Hepatocyte (in vitro differentiated cells): Measurements from ENCODE around the gene TOGARAM2. TPM values are rescaled to one million over a fixed set of nuclear protein-coding genes. Genes with fewer than 3 reads are reported as not detected.

Experiments used
- DNase-seq: peaks from one replicate; pipeline ENCODE4 v3.0.0-alpha.2; 2016; ENCODE audit warnings: low spot score
- H2AFZ ChIP-seq: fragments of 200-600 bp; sonication (generic); 2 replicates; pipeline ENCODE4 v1.6.0; 2016; ENCODE audit warnings: antibody characterized with exemption, mild to moderate bottlenecking
- H3K27ac ChIP-seq: fragments of 200-600 bp; sonication (generic); 2 replicates; pipeline ENCODE4 v1.5.1; 2016; ENCODE audit warnings: mild to moderate bottlenecking
- H3K27me3 ChIP-seq: fragments of 200-600 bp; sonication (generic); 2 replicates; pipeline ENCODE4 v1.6.1; 2016
- H3K36me3 ChIP-seq: fragments of 200-600 bp; sonication (generic); replicated peaks from 2 replicates; pipeline ENCODE4 v1.5.1; 2016; ENCODE audit warnings: low read depth; ENCODE audit not compliant: insufficient read depth
- H3K4me1 ChIP-seq: fragments of 200-600 bp; sonication (generic); 2 replicates; pipeline ENCODE4 v1.5.1; 2016; ENCODE audit warnings: mild to moderate bottlenecking, moderate library complexity; ENCODE audit not compliant: insufficient read depth
- H3K4me2 ChIP-seq: fragments of 200-600 bp; sonication (generic); 2 replicates; pipeline ENCODE4 v1.6.0; 2016
- H3K4me3 ChIP-seq: fragments of 200-600 bp; sonication (generic); 2 replicates; pipeline ENCODE4 v1.5.1; 2016; ENCODE audit warnings: mild to moderate bottlenecking
- H3K79me2 ChIP-seq: fragments of 200-600 bp; sonication (generic); 2 replicates; pipeline ENCODE4 v1.6.0; 2017; ENCODE audit warnings: mild to moderate bottlenecking
- H3K9me2 ChIP-seq: fragments of 200-600 bp; sonication (generic); replicated peaks from 2 replicates; pipeline ENCODE4 v1.6.0; 2017; ENCODE audit warnings: mild to moderate bottlenecking; ENCODE audit not compliant: insufficient read depth
- H3K9me3 ChIP-seq: fragments of 200-600 bp; sonication (generic); 2 replicates; pipeline ENCODE4 v1.5.1; 2016; ENCODE audit warnings: low read depth, mild to moderate bottlenecking
- H4K20me1 ChIP-seq: fragments of 200-600 bp; sonication (generic); 2 replicates; pipeline ENCODE4 v1.6.0; 2016; ENCODE audit warnings: mild to moderate bottlenecking; ENCODE audit not compliant: insufficient read depth, poor library complexity, severe bottlenecking
- CTCF ChIP-seq: fragments of 200-600 bp; sonication (generic); IDR thresholded peaks from 2 replicates; pipeline ENCODE4 v1.5.1; 2016; ENCODE audit warnings: antibody characterized with exemption, mild to moderate bottlenecking; ENCODE audit not compliant: poor library complexity
- EZH2 ChIP-seq: fragments of 200-600 bp; sonication (generic); IDR thresholded peaks from 2 replicates; pipeline ENCODE4 v1.6.1; 2016; ENCODE audit warnings: antibody characterized with exemption, mild to moderate bottlenecking, borderline replicate concordance
- EZH2phosphoT487 ChIP-seq: fragments of 200-600 bp; sonication (generic); IDR thresholded peaks from one replicate; pipeline ENCODE4 v1.6.1; 2018; ENCODE audit warnings: antibody characterized with exemption, mild to moderate bottlenecking, low read depth, moderate library complexity; ENCODE audit not compliant: unreplicated experiment, severe bottlenecking
- WGBS: methylation state at CpG from one replicate; pipeline ENCODE4 v1.1.6; 2016; ENCODE audit warnings: low lambda C conversion rate; ENCODE audit errors: missing lambda C conversion rate; 5-methylcytosine and 5-hydroxymethylcytosine counted together
- polyA plus RNA-seq: library from polyadenylated mRNA; unstranded; fragments of >200 nt; fragmentation: Nextera tagmentation; extraction: Ambion mirVana; gene quantifications from 2 replicates; pipeline ENCODE4 v1.2.1, GENCODE V29; 2016
- total RNA-seq: library from RNA; depleted of rRNA; stranded (reverse); fragments of >200 nt; gene quantifications from 2 replicates; pipeline ENCODE4 v1.2.3, GENCODE V29; 2014

Gene TOGARAM2
- total and polyA plus RNA-seq, 2 experiments from 2014 or later = 0.47 to 1.3 TPM

GRCh38 chr2:28982381-28982950 lies 1.4 kb downstream of the TOGARAM2 start:
- no peak for TF ChIP-seq EZH2phosphoT487
- TF ChIP-seq EZH2 = no peak
- TF ChIP-seq CTCF = no peak
- WGBS = 93% methylated on average over 7 of the region's 8 CpGs
- DNase-seq = no peak
- Histone ChIP-seq H3K4me2 (no peak overlapping the region), H3K27ac (no peak overlapping the region), H3K9me2 (no peaks in the 10 kb centered on the region), H3K4me1 (peaks cover 11% of the 10 kb centered on the region), H3K4me3 (no peak overlapping the region), H3K9me3 (no peaks in the 10 kb centered on the region), H3K27me3 (no peaks in the 10 kb centered on the region), H4K20me1 (no peaks in the 10 kb centered on the region), H3K36me3 (no peaks in the 10 kb centered on the region), H2AFZ (no peak overlapping the region), H3K79me2 (no peaks in the 10 kb centered on the region)

DNA sequence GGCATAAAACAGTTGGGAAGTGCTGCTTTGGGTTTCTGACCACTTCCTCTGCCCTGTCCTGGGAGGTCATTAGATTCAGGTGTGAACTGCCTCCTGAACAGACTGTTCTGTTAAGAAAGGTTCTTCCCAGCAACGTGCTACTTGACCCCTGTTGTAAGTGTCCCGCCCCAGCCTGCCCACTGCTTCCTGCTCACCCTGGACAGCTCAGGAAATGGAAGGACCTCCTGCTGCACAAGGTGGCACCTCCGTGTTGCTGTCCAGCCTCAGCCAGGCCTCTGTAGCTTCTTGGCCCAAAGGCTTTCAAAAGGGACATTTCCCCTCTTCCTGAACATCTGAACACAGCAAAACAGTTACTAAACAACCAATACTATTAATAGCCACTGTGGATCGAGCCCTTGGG lies 5.3 kb downstream of the TOGARAM2 start:
- Histone ChIP-seq H3K4me3 (no peak overlapping the region), H3K27ac (no peak overlapping the region), H3K27me3 (no peaks in the 10 kb centered on the region), H3K79me2 (no peaks in the 10 kb centered on the region), H2AFZ (no peak overlapping the region), H3K9me2 (no peaks in the 10 kb centered on the region), H4K20me1 (no peaks in the 10 kb centered on the region), H3K4me1 (peaks cover 2% of the 10 kb centered on the region), H3K4me2 (no peak overlapping the region), H3K9me3 (no peaks in the 10 kb centered on the region), H3K36me3 (no peaks in the 10 kb centered on the region)
- 58% methylated on average over 4 of the region's 4 CpGs for WGBS
- TF ChIP-seq EZH2phosphoT487 = no peak
- no peak for TF ChIP-seq CTCF
- TF ChIP-seq EZH2 = no peak
- DNase-seq = no peak

DNA sequence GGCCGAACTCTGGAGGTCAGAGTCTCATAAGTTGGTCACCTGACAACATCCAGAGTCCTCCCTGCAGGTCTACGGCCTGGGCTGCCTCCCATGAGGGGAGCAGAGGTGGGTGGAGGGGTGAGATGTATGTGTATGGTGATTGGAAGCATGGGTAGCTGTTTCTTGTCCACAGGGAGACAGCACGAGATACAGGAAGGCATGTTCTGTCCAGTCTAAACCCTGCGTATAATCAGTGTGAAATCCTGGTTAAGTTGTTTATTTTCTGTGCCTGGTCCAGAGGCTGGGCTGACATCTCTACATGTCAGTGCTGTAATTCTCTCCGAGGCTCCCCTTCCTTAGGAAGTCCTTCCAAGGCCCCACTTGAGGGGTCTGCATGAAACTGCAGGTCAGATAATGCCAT lies 8.9 kb downstream of the TOGARAM2 start:
- no peak for DNase-seq
- Histone ChIP-seq H3K27me3 (no peaks in the 10 kb centered on the region), H3K4me3 (no peak overlapping the region), H3K4me2 (no peak overlapping the region), H3K79me2 (no peaks in the 10 kb centered on the region), H3K4me1 (peaks cover 4% of the 10 kb centered on the region), H3K9me3 (no peaks in the 10 kb centered on the region), H4K20me1 (no peaks in the 10 kb centered on the region), H3K27ac (no peak overlapping the region), H3K9me2 (no peaks in the 10 kb centered on the region), H3K36me3 (no peaks in the 10 kb centered on the region), H2AFZ (no peak overlapping the region)
- WGBS = 57% methylated on average over 5 of the region's 5 CpGs
- TF ChIP-seq CTCF (no peak), EZH2 (no peak), EZH2phosphoT487 (no peak)

DNA sequence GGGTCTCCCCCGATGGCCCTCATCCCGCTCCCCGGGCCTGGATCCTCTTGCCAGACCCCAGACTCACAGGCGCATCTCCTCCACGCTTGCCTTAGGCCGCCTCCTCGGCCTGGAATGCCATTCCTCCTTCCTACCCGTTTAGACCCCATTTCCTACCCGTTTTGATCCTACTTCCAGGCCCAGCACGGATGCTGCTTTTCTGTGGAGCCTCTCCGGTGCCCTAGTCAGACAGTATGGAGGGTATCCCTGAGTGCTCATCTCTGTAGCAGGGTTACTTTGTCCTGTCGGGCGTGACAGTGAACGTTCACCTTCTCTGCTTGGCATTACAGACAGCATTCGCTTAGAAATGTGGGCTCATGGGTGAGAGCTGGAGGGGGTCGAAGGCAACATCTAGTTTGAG lies 9.3 kb downstream of the TOGARAM2 start:
- Histone ChIP-seq H3K27ac (no peak overlapping the region), H3K4me2 (no peak overlapping the region), H2AFZ (no peak overlapping the region), H3K4me3 (no peak overlapping the region), H3K36me3 (no peaks in the 10 kb centered on the region), H3K4me1 (peaks cover 4% of the 10 kb centered on the region), H3K79me2 (no peaks in the 10 kb centered on the region), H3K9me3 (no peaks in the 10 kb centered on the region), H4K20me1 (no peaks in the 10 kb centered on the region), H3K27me3 (no peaks in the 10 kb centered on the region), H3K9me2 (no peaks in the 10 kb centered on the region)
- TF ChIP-seq CTCF (no peak), EZH2 (no peak), EZH2phosphoT487 (no peak)
- DNase-seq = no peak
- 62% methylated on average over 16 of the region's 16 CpGs for WGBS
